Loucy (cell line): Measurements from ENCODE around the gene SLC6A13.
"Not testable (repeated sequence)": the region's sequence is repeated elsewhere in the genome, so short reads cannot be mapped to it uniquely, and the experiment has no call there.

Experiments used
- H2AFZ ChIP-seq: fragments of 200-600 bp; sonication (generic); 2 replicates; pipeline ENCODE4 v1.6.0; 2016; ENCODE audit warnings: antibody characterized with exemption, mild to moderate bottlenecking, low read length, moderate library complexity
- H3F3A ChIP-seq: fragments of 200-600 bp; 2 replicates; pipeline ENCODE4 v1.6.0; 2016; ENCODE audit warnings: antibody characterized with exemption, low read depth, mild to moderate bottlenecking
- H3K27me3 ChIP-seq: fragments of 200-600 bp; sonication (generic); 2 replicates; pipeline ENCODE4 v1.6.1; 2014; ENCODE audit warnings: low read length, mild to moderate bottlenecking; ENCODE audit not compliant: insufficient read depth, poor library complexity, severe bottlenecking
- H3K36me3 ChIP-seq: fragments of 200-600 bp; sonication (generic); 2 replicates; pipeline ENCODE4 v1.6.1; 2016; ENCODE audit warnings: low read length; ENCODE audit not compliant: insufficient read depth
- H3K4me1 ChIP-seq: fragments of 200-600 bp; sonication (generic); 2 replicates; pipeline ENCODE4 v1.5.1; 2014; ENCODE audit warnings: low read length, mild to moderate bottlenecking; ENCODE audit not compliant: insufficient read depth, poor library complexity, severe bottlenecking
- H3K4me2 ChIP-seq: fragments of 200-600 bp; sonication (generic); 2 replicates; pipeline ENCODE4 v1.6.0; 2014; ENCODE audit warnings: antibody characterized with exemption, low read length, low read depth, mild to moderate bottlenecking; ENCODE audit not compliant: poor library complexity, severe bottlenecking
- H3K4me3 ChIP-seq: fragments of 200-600 bp; sonication (generic); 2 replicates; pipeline ENCODE4 v1.5.1; 2014; ENCODE audit warnings: low read length, mild to moderate bottlenecking, mixed read lengths; ENCODE audit not compliant: poor library complexity, severe bottlenecking
- H3K79me2 ChIP-seq: fragments of 200-600 bp; sonication (generic); 2 replicates; pipeline ENCODE4 v1.6.1; 2014; ENCODE audit warnings: low read length; ENCODE audit not compliant: insufficient read depth
- H3K9ac ChIP-seq: fragments of 200-600 bp; sonication (generic); 2 replicates; pipeline ENCODE4 v1.6.0; 2014; ENCODE audit warnings: mild to moderate bottlenecking, low read depth, low read length, moderate library complexity; ENCODE audit not compliant: poor library complexity, severe bottlenecking
- H3K9me2 ChIP-seq: fragments of 200-600 bp; sonication (generic); replicated peaks from 2 replicates; pipeline ENCODE4 v1.6.1; 2016; ENCODE audit warnings: low read depth, low read length, mixed read lengths
- H3K9me3 ChIP-seq: fragments of 200-600 bp; sonication (generic); 2 replicates; pipeline ENCODE4 v1.6.1; 2014; ENCODE audit warnings: mild to moderate bottlenecking, antibody characterized with exemption, low read length, low read depth; ENCODE audit not compliant: insufficient read depth
- H4K20me1 ChIP-seq: fragments of 200-600 bp; sonication (generic); 2 replicates; pipeline ENCODE4 v1.6.0; 2014; ENCODE audit warnings: antibody characterized with exemption, low read length, mild to moderate bottlenecking; ENCODE audit not compliant: insufficient read depth, poor library complexity, severe bottlenecking
- EZH2phosphoT487 ChIP-seq: fragments of 200-600 bp; IDR thresholded peaks from 2 replicates; pipeline ENCODE4 v1.6.1; 2018; ENCODE audit warnings: antibody characterized with exemption, mild to moderate bottlenecking, moderate library complexity, borderline replicate concordance
- TF ChIP-seq, protein P1 (sequence below): fragments of 200-600 bp; sonication (generic); conservative IDR thresholded peaks from 2 replicates; pipeline ENCODE4 v1.5.1; 2014; ENCODE audit warnings: mild to moderate bottlenecking, antibody characterized with exemption, low read length

The SLC6A13 gene

GRCh38 chr12:218221-218620, 44.4 kb downstream of the SLC6A13 start:
- H3K36me3 ChIP-seq, result no peaks in the 10 kb centered on the region

GRCh38 chr12:217029-217428, 45.6 kb downstream of the SLC6A13 start:
- H3K4me3 ChIP-seq, H3K9me3 ChIP-seq, H4K20me1 ChIP-seq, H3K4me2 ChIP-seq, H3K9me2 ChIP-seq, H3K36me3 ChIP-seq, H3K79me2 ChIP-seq, H3K9ac ChIP-seq, H3F3A ChIP-seq, H2AFZ ChIP-seq, H3K27me3 ChIP-seq: not testable (repeated sequence)
- peaks cover 72% of the 10 kb centered on the region for H3K4me1 ChIP-seq

More at GRCh38 chr12:218221-218620, 44.4 kb downstream of the SLC6A13 start:
- Histone ChIP-seq H3K79me2 (no peaks in the 10 kb centered on the region), H4K20me1 (no peaks in the 10 kb centered on the region), H3K27me3 (no peaks in the 10 kb centered on the region), H3K4me2 (no peak overlapping the region), H3K9me3 (no peaks in the 10 kb centered on the region), H3K4me1 (peaks cover 76% of the 10 kb centered on the region), H3F3A (no peaks in the 10 kb centered on the region), H2AFZ (no peak overlapping the region), H3K4me3 (no peak overlapping the region), H3K9me2 (no peaks in the 10 kb centered on the region), H3K9ac (no peak overlapping the region)
- TF ChIP-seq EZH2phosphoT487, result no peak
- TF ChIP-seq, protein P1, sequence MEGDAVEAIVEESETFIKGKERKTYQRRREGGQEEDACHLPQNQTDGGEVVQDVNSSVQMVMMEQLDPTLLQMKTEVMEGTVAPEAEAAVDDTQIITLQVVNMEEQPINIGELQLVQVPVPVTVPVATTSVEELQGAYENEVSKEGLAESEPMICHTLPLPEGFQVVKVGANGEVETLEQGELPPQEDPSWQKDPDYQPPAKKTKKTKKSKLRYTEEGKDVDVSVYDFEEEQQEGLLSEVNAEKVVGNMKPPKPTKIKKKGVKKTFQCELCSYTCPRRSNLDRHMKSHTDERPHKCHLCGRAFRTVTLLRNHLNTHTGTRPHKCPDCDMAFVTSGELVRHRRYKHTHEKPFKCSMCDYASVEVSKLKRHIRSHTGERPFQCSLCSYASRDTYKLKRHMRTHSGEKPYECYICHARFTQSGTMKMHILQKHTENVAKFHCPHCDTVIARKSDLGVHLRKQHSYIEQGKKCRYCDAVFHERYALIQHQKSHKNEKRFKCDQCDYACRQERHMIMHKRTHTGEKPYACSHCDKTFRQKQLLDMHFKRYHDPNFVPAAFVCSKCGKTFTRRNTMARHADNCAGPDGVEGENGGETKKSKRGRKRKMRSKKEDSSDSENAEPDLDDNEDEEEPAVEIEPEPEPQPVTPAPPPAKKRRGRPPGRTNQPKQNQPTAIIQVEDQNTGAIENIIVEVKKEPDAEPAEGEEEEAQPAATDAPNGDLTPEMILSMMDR, result no peak

- Histone ChIP-seq H3K27me3 (no peaks in the 10 kb centered on the region), H3K4me2 (no peak overlapping the region)
Measured at GRCh38 chr12:215116-215515, 47.5 kb downstream of the SLC6A13 start.

More at GRCh38 chr12:215116-215515, 47.5 kb downstream of the SLC6A13 start:
- no peaks in the 10 kb centered on the region for H3K9me2 ChIP-seq
- H3K4me1 ChIP-seq, result peaks cover 58% of the 10 kb centered on the region
- TF ChIP-seq EZH2phosphoT487, result no peak
- TF ChIP-seq, protein P1, result no peak
- H3F3A ChIP-seq, result no peaks in the 10 kb centered on the region
- no peak overlapping the region for H3K4me3 ChIP-seq
- H4K20me1 ChIP-seq, result no peaks in the 10 kb centered on the region
- no peak overlapping the region for H3K9ac ChIP-seq
- no peaks in the 10 kb centered on the region for H3K9me3 ChIP-seq
- no peaks in the 10 kb centered on the region for H3K79me2 ChIP-seq
- H3K36me3 ChIP-seq, result no peaks in the 10 kb centered on the region
- H2AFZ ChIP-seq, result no peak overlapping the region
